ENCODE data around the gene KCTD1. TPM values are rescaled to one million over a fixed set of nuclear protein-coding genes. Genes with fewer than 3 reads are reported as not detected.

KCTD1 gene
- polyA plus RNA-seq, 1 of the 3 experiments (the other 2 are of a cell fraction): 12.8 TPM

DNA sequence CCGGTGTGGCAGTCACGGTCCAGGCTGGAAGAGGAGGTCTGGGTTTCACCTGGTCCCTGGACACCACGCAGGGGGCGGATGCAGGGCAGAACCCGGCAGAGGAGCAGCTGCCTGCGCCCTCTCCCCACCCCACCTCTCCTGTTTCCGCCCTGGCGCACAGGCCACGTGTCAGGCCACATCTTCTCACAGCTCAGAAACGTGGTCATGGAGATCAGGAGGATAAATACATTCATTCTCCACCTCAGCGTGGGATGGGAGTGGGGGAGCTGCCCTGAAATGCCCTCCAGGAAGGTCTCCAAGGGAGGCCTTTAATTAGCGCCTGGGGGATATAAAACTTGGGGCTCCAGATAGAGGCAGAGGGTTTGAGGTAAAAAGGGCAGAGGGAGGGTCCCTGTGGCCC, 142.0 kb downstream of the KCTD1 start:
- H3K27me3 ChIP-seq (ENCODE audit: insufficient read depth): no peaks in the 10 kb centered on the region
- H2AFZ ChIP-seq (ENCODE audit: low read depth): no peak overlapping the region
- 90% methylated on average over 11 of the region's 12 CpGs for whole genome bisulfite sequencing (ENCODE audit: low lambda C conversion rate)
- H3K79me2 ChIP-seq (ENCODE audit: insufficient read depth): no peaks in the 10 kb centered on the region
- no peak for DNase-seq
- no peaks in the 10 kb centered on the region for H4K20me1 ChIP-seq (ENCODE audit: insufficient read depth)
- H3K9me2 ChIP-seq: no peaks in the 10 kb centered on the region
- H3K27ac ChIP-seq (ENCODE audit: low read depth in 2 of 2, low read length in 1 of 2): no peak overlapping the region
- H3K4me1 ChIP-seq (ENCODE audit: control insufficient read depth in 1 of 2, insufficient read depth in 2 of 2, low read depth in 1 of 2, low read length in 1 of 2): peaks cover 0 to 2% of the 10 kb centered on the region in 2 experiments; a peak in 1 of 4 replicates
- no peaks in the 10 kb centered on the region for H3K36me3 ChIP-seq (replicated peaks in 1 of 2; ENCODE audit: control insufficient read depth in 1 of 2, insufficient read depth in 2 of 2, low read length in 1 of 2)
- CTCF ChIA-PET: interaction anchor here (0.7 to 5.1 kb wide), 14 partner anchors 15 to 398 kb away, joined by 3 to 30 read pairs (median 4); partner anchors contain the start of gene KCTD1
- H3K4me2 ChIP-seq: no peak overlapping the region
- H3F3A ChIP-seq (replicated peaks; ENCODE audit: insufficient read depth): no peaks in the 10 kb centered on the region
- TF ChIP-seq TEAD4 (IDR thresholded peaks at IDR 0.05; ENCODE audit: borderline replicate concordance, insufficient read depth) (no peak), POLR2AphosphoS5 (IDR thresholded peaks at IDR 0.05; ENCODE audit: low read depth, low read length) (no peak), TCF12 (IDR thresholded peaks at IDR 0.05) (no peak), SIN3A (IDR thresholded peaks at IDR 0.05; ENCODE audit: borderline replicate concordance, low read depth, low read length) (no peak), MEF2A (IDR thresholded peaks at IDR 0.05; ENCODE audit: borderline replicate concordance, low read depth) (no peak), MXI1 (IDR thresholded peaks at IDR 0.05; ENCODE audit: low read depth, low read length) (no peak), RXRA (IDR thresholded peaks at IDR 0.05; ENCODE audit: borderline replicate concordance, low read depth) (no peak), NFIC (IDR thresholded peaks at IDR 0.05; ENCODE audit: borderline replicate concordance) (no peak), FOSL2 (IDR thresholded peaks at IDR 0.05; ENCODE audit: borderline replicate concordance, low read depth) (no peak), TAF1 (IDR thresholded peaks at IDR 0.05; ENCODE audit: borderline replicate concordance, low read depth, low read length) (no peak), SMC3 (IDR thresholded peaks at IDR 0.05; ENCODE audit: low read depth, low read length) (no peak), GATA2 (CRISPR knock-in tag; IDR thresholded peaks at IDR 0.05) (no peak), EP300 (IDR thresholded peaks at IDR 0.05; ENCODE audit: borderline replicate concordance in 1 of 2, low read depth in 1 of 2, low read length in 1 of 2) (no peak), RCOR1 (IDR thresholded peaks at IDR 0.05; ENCODE audit: low read length) (no peak), JUND (IDR thresholded peaks at IDR 0.05) (no peak), IRF3 (IDR thresholded peaks at IDR 0.05; ENCODE audit: low read depth, low read length) (no peak), FOXJ3 (CRISPR knock-in tag; IDR thresholded peaks at IDR 0.05) (no peak), CHD2 (IDR thresholded peaks at IDR 0.05; ENCODE audit: low read length, partially characterized antibody) (no peak)
- TF ChIP-seq, protein P1, sequence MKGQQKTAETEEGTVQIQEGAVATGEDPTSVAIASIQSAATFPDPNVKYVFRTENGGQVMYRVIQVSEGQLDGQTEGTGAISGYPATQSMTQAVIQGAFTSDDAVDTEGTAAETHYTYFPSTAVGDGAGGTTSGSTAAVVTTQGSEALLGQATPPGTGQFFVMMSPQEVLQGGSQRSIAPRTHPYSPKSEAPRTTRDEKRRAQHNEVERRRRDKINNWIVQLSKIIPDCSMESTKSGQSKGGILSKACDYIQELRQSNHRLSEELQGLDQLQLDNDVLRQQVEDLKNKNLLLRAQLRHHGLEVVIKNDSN (IDR thresholded peaks at IDR 0.05; ENCODE audit: borderline replicate concordance, low read depth): no peak
- no peaks in the 10 kb centered on the region for H3K9me3 ChIP-seq
- POLR2A ChIA-PET: interaction anchor here (0.9 kb wide), 1 partner anchor 142 kb away, joined by 3 read pairs; the partner anchor contains the start of gene KCTD1
- H3K9ac ChIP-seq: no peak overlapping the region
- no peak overlapping the region for H3K4me3 ChIP-seq (ENCODE audit: low read depth in 2 of 2, low read length in 1 of 2)
